Dedifferentiated amniotic fluid mesenchymal stem cell (primary cell): ENCODE data around the gene OXGR1.
A peak's percentile ranks its signal among the peaks of the same experiment; 100 is the strongest.
"Not testable (repeated sequence)": the region's sequence is repeated elsewhere in the genome, so short reads cannot be mapped to it uniquely, and the experiment has no call there.

Experiments
- DNase-seq: peaks from one replicate; pipeline ENCODE4 v3.0.0-alpha.2; 2016; ENCODE audit errors: extremely low spot score

Gene OXGR1

GRCh38 chr13:96994017-96994857 is at the start of gene OXGR1:
Gene OXGR1 (minus strand): TSS chr13:96994476. CDS start chr13:96987759, 6,717 bp downstream.
- no peak for DNase-seq

- DNase-seq: peak; percentile 89
Measured at GRCh38 chr13:97043302-97043701, 49.0 kb upstream of the OXGR1 start.

GRCh38 chr13:97030705-97031452 is 36.6 kb upstream of the OXGR1 start:
- peak; percentile 45 for DNase-seq

GRCh38 chr13:97028441-97029299 is 34.4 kb upstream of the OXGR1 start:
- DNase-seq: peak; percentile 60

- DNase-seq: no peak
Measured at GRCh38 chr13:97027162-97027554, 32.9 kb upstream of the OXGR1 start.

- no peak for DNase-seq
Measured at GRCh38 chr13:97026531-97027161, 32.4 kb upstream of the OXGR1 start.

- DNase-seq: not testable (repeated sequence)
Measured at GRCh38 chr13:97023812-97024211, 29.5 kb upstream of the OXGR1 start.

GRCh38 chr13:97023117-97023516 is 28.8 kb upstream of the OXGR1 start:
- DNase-seq: no peak

GRCh38 chr13:97021241-97021640 is 27.0 kb upstream of the OXGR1 start:
- no peak for DNase-seq

- DNase-seq: no peak
Measured at GRCh38 chr13:97020689-97021240, 26.5 kb upstream of the OXGR1 start.

- DNase-seq: no peak
Measured at GRCh38 chr13:97020194-97020593, 25.9 kb upstream of the OXGR1 start.

- no peak for DNase-seq
Measured at GRCh38 chr13:97019236-97019635, 25.0 kb upstream of the OXGR1 start.

GRCh38 chr13:97018029-97018819 is 23.9 kb upstream of the OXGR1 start:
- DNase-seq: peak; percentile 73

- DNase-seq: no peak
Measured at GRCh38 chr13:97017322-97017721, 23.0 kb upstream of the OXGR1 start.

GRCh38 chr13:97015661-97016350 is 21.5 kb upstream of the OXGR1 start:
- no peak for DNase-seq

- DNase-seq: no peak
Measured at GRCh38 chr13:97012251-97013048, 18.2 kb upstream of the OXGR1 start.

GRCh38 chr13:97011446-97012131 is 17.3 kb upstream of the OXGR1 start:
- no peak for DNase-seq

- no peak for DNase-seq
Measured at GRCh38 chr13:97008643-97009042, 14.4 kb upstream of the OXGR1 start.
